Measurements from ENCODE around the gene C1orf232. TPM values are rescaled to one million over a fixed set of nuclear protein-coding genes. Genes with fewer than 3 reads are reported as not detected.

C1orf232 gene
- total and polyA plus RNA-seq, 9 of the 15 experiments (the other 6 are each of a cell fraction or from before 2014, with no cell fraction given), result not detected

DNA sequence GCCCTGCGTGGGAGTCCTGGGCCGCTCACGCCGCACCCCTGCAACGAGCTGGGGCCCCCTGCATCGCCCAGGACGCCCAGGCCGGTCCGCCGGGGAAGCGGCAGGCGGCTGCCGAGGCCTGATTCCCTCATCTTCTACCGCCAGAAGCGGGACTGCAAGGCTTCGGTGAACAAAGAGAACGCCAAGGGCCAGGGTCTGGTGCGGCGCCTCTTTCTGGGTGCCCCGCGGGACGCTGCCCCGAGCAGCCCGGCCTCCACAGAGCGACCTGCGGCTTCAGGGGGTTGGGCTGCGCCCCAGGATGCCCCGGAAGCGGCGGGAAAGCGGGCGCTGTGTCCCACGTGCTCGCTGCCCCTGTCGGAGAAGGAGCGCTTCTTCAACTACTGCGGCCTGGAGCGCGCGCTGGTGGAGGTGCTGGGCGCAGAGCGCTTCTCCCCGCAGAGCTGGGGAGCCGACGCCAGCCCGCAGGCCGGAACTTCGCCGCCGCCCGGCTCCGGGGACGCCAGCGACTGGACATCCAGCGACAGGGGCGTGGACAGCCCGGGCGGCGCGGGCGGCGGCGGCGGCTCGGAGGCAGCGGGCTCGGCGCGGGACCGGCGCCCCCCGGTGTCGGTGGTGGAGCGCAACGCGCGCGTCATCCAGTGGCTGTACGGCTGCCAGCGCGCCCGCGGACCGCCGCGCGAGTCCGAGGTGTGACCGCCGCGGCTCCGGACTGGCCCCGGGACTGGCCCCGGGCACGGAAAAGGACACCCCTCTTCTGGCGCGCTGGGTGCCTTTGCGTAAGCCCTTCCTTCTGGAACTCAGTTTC lies 7.1 kb downstream of the C1orf232 start (continued):
- TF ChIP-seq, protein P1, sequence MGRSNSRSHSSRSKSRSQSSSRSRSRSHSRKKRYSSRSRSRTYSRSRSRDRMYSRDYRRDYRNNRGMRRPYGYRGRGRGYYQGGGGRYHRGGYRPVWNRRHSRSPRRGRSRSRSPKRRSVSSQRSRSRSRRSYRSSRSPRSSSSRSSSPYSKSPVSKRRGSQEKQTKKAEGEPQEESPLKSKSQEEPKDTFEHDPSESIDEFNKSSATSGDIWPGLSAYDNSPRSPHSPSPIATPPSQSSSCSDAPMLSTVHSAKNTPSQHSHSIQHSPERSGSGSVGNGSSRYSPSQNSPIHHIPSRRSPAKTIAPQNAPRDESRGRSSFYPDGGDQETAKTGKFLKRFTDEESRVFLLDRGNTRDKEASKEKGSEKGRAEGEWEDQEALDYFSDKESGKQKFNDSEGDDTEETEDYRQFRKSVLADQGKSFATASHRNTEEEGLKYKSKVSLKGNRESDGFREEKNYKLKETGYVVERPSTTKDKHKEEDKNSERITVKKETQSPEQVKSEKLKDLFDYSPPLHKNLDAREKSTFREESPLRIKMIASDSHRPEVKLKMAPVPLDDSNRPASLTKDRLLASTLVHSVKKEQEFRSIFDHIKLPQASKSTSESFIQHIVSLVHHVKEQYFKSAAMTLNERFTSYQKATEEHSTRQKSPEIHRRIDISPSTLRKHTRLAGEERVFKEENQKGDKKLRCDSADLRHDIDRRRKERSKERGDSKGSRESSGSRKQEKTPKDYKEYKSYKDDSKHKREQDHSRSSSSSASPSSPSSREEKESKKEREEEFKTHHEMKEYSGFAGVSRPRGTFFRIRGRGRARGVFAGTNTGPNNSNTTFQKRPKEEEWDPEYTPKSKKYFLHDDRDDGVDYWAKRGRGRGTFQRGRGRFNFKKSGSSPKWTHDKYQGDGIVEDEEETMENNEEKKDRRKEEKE (IDR thresholded peaks at IDR 0.05; ENCODE audit: borderline replicate concordance in 1 of 2, control insufficient read depth in 1 of 2, low read depth in 2 of 2, low read length in 1 of 2), result no peak
- TF ChIP-seq E2F3 (CRISPR knock-in tag; IDR thresholded peaks at IDR 0.05) (peak; percentile 86), CBX1 (IDR thresholded peaks at IDR 0.05; ENCODE audit: low read depth) (peak; percentile 64; the same call in 1 of the 2 replicates), MYC (IDR thresholded peaks at IDR 0.05; ENCODE audit: low read depth, low read length) (peak; percentile 95), MYC (CRISPR knock-in tag; IDR thresholded peaks at IDR 0.05; ENCODE audit: borderline replicate concordance, low read depth) (peak; percentile 96; the same call in 1 of the 2 replicates), CBFA2T2 (conservative IDR thresholded peaks at IDR 0.05) (no peak), FOXP1 (CRISPR knock-in tag; IDR thresholded peaks at IDR 0.05) (peak; percentile 91), ZNF23 (CRISPR knock-in tag; IDR thresholded peaks at IDR 0.05) (no peak), CBX3 (IDR thresholded peaks at IDR 0.05; ENCODE audit: borderline replicate concordance in 1 of 2, low read length in 2 of 2) (0 out of 3 replicates have a peak, but pooled peaks of 1 of the 2 experiments have one; percentile 74), ZNF175 (CRISPR knock-in tag; IDR thresholded peaks at IDR 0.05; ENCODE audit: low read depth) (peak; percentile 54; the same call in 1 of the 2 replicates), ZNF583 (CRISPR knock-in tag; IDR thresholded peaks at IDR 0.05) (peak; percentile 81; the same call in 1 of the 2 replicates), BDP1 (IDR thresholded peaks at IDR 0.05; ENCODE audit: insufficient read depth, insufficient read length) (no peak), NR2C1 (IDR thresholded peaks at IDR 0.05) (no peak), NR2C1 (tag; IDR thresholded peaks at IDR 0.05) (0 out of 2 replicates have a peak, but pooled peaks have one; percentile 23), FOXJ3 (CRISPR knock-in tag; IDR thresholded peaks at IDR 0.05) (no peak), KAT2B (IDR thresholded peaks at IDR 0.05; ENCODE audit: low read depth, low read length) (no peak), HNRNPLL (IDR thresholded peaks at IDR 0.05; ENCODE audit: low read depth, low read length, poor library complexity, severe bottlenecking) (peak; percentile 29), ZNF785 (CRISPR knock-in tag; IDR thresholded peaks at IDR 0.05) (no peak), SMAD4 (CRISPR knock-in tag; conservative IDR thresholded peaks at IDR 0.05) (peak; percentile 94), SAFB (IDR thresholded peaks at IDR 0.05; ENCODE audit: borderline replicate concordance, low read depth, low read length) (peak; percentile 55; the same call in 1 of the 2 replicates), CCAR2 (IDR thresholded peaks at IDR 0.05; ENCODE audit: low read depth, low read length) (no peak), PHF20 (IDR thresholded peaks at IDR 0.05; ENCODE audit: partially characterized antibody) (peak; percentile 46), ZC3H11A (IDR thresholded peaks at IDR 0.05; ENCODE audit: low read depth, low read length) (no peak), POLR2A (conservative IDR thresholded peaks at IDR 0.05) (peak; percentile 81), PCBP2 (IDR thresholded peaks at IDR 0.05; ENCODE audit: low read depth, low read length, poor library complexity, severe bottlenecking) (no peak)
- TF ChIP-seq, protein P2, sequence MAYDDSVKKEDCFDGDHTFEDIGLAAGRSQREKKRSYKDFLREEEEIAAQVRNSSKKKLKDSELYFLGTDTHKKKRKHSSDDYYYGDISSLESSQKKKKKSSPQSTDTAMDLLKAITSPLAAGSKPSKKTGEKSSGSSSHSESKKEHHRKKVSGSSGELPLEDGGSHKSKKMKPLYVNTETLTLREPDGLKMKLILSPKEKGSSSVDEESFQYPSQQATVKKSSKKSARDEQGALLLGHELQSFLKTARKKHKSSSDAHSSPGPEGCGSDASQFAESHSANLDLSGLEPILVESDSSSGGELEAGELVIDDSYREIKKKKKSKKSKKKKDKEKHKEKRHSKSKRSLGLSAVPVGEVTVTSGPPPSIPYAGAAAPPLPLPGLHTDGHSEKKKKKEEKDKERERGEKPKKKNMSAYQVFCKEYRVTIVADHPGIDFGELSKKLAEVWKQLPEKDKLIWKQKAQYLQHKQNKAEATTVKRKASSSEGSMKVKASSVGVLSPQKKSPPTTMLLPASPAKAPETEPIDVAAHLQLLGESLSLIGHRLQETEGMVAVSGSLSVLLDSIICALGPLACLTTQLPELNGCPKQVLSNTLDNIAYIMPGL (CRISPR knock-in tag; IDR thresholded peaks at IDR 0.05), result peak; percentile 93
